Measurements from ENCODE around the gene SLC35F6. TPM values are rescaled to one million over a fixed set of nuclear protein-coding genes. Genes with fewer than 3 reads are reported as not detected.

SLC35F6 gene
- total and polyA plus RNA-seq, 9 of the 15 experiments (the other 6 are each of a cell fraction or from before 2014, with no cell fraction given), result 11.9 to 47.3 (median 22.5) TPM

GRCh38 chr2:26723991-26724750 is 39.9 kb upstream of the SLC35F6 start (continued):
- no peak for TF ChIP-seq ZNF165 (CRISPR knock-in tag; IDR thresholded peaks at IDR 0.05; ENCODE audit: borderline replicate concordance)
- TF ChIP-seq ELK1 (CRISPR knock-in tag; IDR thresholded peaks at IDR 0.05), result no peak
- TF ChIP-seq CTBP1 (IDR thresholded peaks at IDR 0.05; ENCODE audit: borderline replicate concordance), result peak; percentile 60; the same call in 1 of the 2 replicates
- TF ChIP-seq LCOR (CRISPR knock-in tag; IDR thresholded peaks at IDR 0.05), result no peak
- TF ChIP-seq SRSF1 (IDR thresholded peaks at IDR 0.05; ENCODE audit: low read depth, low read length), result no peak
- no peak for TF ChIP-seq ZNF232 (CRISPR knock-in tag; IDR thresholded peaks at IDR 0.05)
- no peak; the same call in 1 of the 2 replicates for TF ChIP-seq GMEB1 (CRISPR knock-in tag; IDR thresholded peaks at IDR 0.05)
- peak in 1 of 2 experiments; percentile 78; a peak in 2 of 4 replicates for TF ChIP-seq ZNF639 (CRISPR knock-in tag; conservative IDR thresholded peaks at IDR 0.05 in 1 of 2, IDR thresholded peaks at IDR 0.05 in 1 of 2)
- TF ChIP-seq RBFOX2 (IDR thresholded peaks at IDR 0.05; ENCODE audit: low read depth, low read length), result peak; percentile 46; the same call in 1 of the 2 replicates
- TF ChIP-seq SIX5 (IDR thresholded peaks at IDR 0.05; ENCODE audit: borderline replicate concordance in 1 of 2, insufficient read depth in 1 of 2, low read depth in 1 of 2, low read length in 2 of 2), result no peak
- no peak for TF ChIP-seq KHSRP (IDR thresholded peaks at IDR 0.05)

Data from K562 (cell line).